GM18867 (cell line): ENCODE data around the gene MT1G.
"Not testable (repeated sequence)": the region's sequence is repeated elsewhere in the genome, so short reads cannot be mapped to it uniquely, and the experiment has no call there.

ENCODE experiments used
- ATAC-seq: cut with Tn5 transposase; IDR thresholded peaks from one replicate; pipeline ENCODE4 v1.9.1; 2021; ENCODE audit warnings: mild to moderate bottlenecking, moderate library complexity; ENCODE audit not compliant: unreplicated experiment

Gene MT1G

DNA sequence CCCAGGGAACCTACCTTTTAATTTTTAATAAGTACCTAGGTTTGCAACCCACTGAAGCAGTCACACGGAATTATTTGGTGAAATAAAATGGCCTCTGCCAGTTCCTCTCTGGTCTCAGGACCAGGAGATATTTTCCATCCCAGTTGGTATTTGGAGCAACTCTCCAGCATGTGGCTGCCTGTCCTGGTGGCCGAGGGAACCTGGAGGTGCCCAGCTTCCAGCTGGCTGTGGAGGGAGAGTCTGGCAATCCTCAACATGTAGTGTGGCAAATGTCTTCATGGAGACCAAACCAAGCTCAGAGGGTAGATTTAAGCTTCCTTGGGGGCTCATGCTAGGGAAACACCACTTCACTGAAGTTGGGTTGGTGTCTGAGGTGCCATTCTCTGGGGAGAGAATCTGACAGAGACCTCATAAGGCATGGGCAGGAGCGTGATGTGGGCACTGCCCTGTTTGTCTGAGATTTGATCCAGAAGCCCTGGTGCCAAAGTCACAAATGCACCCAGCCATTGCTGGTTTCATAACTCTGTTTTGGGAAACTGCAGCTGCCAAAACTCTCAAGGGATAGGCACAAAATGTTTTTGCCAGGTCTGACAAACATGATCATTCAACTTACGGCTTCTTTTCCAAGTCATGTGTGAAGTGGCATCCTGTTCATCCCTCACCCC lies 17.2 kb upstream of the MT1G start:
- no peak for ATAC-seq

GRCh38 chr16:56684256-56684925 lies 16.5 kb upstream of the MT1G start:
- ATAC-seq = no peak

- no peak for ATAC-seq
These were observed 15.7 kb upstream of the MT1G start for GRCh38 chr16:56683424-56684172.

DNA sequence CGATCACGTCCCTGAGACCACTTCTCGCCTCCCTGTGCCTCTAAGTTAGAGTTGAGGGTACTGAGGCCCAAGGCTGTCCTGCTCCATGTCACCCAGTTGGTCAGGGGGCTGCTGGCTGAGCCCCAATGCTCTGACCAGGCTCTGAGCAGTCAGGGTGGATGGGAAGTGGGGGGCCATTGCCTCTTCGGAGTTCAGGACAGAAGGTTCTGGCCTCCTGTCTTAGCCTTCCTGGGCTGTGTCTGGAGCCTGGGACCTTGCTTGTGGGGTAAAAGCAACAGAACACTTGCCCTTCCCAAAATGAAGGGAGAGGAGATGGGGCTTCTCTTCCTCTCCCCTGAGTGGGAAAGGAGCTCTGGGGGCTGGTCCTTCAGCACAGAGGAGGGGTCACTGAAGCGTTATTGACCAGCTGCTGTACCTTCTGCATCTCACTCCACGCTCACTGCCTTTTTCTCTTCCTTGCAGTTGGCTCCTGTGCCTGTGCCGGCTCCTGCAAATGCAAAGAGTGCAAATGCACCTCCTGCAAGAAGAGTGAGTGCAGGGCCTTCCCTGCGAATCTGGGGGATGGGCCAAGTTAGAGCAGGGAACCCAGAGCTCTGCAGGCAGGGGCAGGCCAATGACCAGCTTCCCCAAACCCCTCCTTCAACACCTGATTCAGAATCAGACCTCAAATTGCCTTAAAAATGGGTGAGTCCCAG lies 15.0 kb upstream of the MT1G start:
- peak; percentile 2 for ATAC-seq

- peak; percentile 99 for ATAC-seq
These were observed 14.3 kb upstream of the MT1G start, which contains the start of gene MT1X for GRCh38 chr16:56681939-56682702. TSS of gene MT1X (plus strand) at chr16:56682470. CDS start at chr16:56682541, 71 bp downstream.

DNA sequence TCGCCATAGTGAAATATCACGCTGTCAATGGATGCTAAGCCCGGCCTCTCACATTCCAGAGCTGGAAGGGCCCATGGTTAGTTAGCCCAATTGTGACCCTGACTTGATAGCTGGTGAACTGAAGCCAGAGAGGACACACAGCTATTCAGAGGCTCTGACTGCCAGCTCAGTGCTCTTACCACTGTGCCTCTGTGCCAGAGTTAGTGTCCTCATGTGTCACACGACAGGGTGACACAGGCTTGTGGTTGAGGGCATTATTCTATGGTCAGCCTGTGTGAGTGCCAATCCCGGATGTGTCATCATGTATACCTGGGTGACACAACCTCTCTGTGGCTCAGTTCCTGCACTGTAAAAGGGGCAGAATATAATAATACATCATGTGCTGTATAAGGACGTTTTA lies 12.0 kb upstream of the MT1G start:
- ATAC-seq = no peak

DNA sequence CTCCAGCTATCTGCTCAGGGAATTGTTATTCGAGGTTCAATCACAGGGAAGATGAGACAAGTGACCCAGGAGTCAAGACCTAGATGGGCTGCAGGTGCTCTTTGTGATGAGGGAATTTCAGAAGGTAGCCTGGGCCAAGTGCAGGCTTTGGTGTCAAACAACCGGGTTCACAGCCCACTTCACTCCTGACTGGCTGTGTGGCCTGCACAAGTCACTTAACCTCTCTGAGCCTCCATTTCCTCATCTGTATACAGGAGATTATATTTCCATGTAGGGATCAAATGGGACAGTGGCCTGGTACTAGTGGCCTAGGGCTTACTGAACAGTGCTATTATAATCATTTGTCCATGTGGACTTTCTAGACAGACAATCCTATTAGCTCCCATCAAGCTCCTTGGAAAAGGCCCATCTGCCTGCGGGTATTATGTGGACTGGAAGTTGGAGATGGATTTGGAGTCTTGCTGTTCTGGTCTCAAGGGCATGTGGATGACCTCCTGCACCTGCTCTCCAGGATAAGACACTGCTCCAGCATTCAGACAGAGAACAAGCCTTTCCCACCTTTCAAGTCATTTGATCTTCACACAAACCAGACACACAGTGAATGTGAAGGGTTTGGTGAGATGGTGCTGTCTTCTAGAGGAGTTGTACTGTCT lies 11.3 kb upstream of the MT1G start:
- no peak for ATAC-seq

GRCh38 chr16:56677474-56677873 lies 9.6 kb upstream of the MT1G start:
- ATAC-seq = no peak

DNA sequence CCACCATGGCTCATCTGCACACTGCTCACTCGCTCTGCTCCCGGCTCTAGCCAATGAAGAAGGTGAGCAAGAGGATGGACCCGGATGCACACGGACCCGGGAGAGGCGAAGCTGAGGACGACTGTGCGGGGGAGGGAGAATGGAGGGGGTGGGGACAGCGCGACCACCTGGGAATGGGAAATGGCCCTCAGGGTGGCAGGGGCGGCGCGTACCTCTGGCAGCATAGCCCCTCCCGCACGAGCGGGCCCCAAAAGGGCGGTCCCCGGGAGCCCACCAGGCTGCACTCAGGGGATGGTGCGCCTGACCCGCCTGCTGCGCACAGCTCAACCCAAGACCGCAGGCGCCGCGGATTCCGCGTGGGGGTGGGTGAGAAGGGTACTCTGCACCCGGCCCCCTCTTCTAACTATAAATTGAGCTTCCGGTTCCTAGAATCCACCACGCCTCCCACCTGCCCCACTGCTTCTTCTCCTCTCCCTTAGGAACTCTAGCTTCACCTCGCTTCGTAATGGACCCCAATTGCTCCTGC lies 7.9 kb upstream of the MT1G start:
- no peak for ATAC-seq

GRCh38 chr16:56674570-56674969 lies 6.7 kb upstream of the MT1G start:
- not testable (repeated sequence) for ATAC-seq

DNA sequence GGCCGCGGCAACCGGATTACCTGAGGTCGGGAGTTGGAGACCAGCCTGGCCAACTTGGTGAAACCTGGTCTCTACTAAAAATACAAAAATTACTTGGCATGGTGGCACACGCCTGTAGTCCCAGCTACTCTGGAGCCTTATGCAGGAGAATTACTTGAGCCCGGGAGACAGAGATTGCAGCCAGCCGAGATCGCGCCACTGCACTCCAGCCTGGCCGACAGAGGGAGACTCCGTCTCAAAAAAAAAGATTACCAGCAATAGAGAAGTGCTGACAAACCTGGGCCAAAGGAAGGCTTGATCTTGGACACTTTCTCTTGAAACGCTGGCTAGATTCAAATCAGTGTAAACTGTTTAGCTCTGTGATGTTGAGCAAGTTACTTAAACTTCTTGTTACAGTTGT lies 6.1 kb upstream of the MT1G start:
- no peak for ATAC-seq

DNA sequence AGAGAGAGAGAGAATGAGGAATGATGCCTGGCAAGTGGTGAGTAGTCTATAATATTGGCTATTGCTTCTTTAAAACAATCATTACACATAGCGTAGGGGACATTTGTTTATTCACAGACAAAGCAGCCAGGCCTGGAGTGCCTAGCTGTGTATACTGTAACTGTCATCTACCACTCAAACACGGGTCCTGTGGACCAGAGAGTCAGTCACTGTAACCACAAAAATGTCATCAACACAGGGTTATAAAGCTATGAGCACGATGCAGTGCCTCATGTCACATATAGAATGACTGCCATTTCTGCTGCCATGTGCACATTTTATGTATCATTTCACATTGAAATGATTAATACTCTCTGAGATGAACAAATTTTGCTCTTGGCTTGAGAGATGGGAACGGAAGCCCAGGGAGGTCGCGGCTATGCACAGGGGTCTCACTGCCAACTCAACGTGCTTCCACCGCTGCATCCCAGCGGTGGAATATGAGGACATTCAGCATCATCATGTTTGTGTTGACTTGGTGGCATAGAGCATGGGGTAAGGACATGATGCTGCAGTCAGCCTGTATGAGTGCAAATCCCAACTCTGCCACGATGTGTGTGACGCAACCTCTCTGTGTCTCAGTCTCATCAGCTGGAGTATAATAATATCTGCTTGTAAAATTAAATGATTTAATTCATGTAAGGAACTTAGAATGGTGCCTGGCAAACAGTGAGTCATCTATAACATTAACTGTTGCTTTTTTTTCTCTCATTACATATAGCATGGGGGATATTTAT lies 5.1 kb upstream of the MT1G start:
- no peak for ATAC-seq

DNA sequence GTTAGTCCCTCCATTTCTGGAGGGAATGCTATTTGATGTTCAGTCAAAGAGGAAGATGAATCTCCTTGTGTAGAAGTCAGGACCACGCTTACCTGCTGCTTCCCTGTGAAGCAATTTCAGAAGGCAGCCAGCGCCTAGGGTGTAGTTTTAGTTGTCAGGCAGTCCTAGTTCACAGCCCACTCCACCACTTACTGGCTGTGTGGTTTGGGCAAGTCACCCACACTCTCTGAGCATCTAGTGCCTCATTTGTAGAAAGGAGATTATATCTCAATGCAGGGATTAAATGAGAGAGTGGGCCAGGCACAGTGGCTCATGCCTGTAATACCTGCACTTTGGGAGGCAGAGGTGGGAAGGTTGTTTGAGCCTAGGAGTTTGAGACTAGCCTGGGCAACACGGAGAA lies 4.3 kb upstream of the MT1G start:
- not testable (repeated sequence) for ATAC-seq

DNA sequence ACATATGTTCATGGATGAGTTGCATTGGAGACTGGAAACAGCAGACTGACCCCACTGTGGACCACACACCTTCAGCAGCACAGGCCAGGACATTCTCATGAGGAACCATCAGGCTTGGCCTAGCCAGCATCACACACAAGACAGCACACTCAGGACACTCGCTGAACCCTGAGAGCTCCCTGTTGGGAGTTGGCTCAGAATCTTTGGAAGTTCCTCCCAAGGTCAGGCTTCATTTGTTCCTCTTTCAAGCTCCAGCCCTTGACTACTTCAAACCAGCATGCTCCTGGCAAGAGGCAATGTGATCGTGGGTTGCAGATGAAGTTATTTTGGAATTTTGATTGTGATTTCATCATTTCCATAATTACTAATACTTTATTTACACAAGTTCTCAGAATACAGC lies 3.8 kb upstream of the MT1G start:
- ATAC-seq = not testable (repeated sequence)

DNA sequence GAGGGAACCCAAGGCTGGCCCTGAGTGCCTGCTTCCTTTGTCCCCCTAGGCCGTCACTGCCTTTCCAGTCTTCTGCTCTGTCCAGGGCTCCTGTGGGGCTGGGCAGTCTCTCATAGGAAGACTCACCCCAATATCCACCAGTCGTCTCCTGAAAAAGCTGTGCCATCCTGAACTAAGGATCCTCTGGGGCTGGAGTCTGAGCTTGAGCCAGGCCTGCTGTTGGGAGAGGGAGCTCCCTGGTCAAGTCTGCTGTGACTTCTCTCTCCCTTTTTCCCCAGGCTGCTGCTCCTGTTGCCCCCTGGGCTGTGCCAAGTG lies 2.7 kb upstream of the MT1G start:
- ATAC-seq = no peak

DNA sequence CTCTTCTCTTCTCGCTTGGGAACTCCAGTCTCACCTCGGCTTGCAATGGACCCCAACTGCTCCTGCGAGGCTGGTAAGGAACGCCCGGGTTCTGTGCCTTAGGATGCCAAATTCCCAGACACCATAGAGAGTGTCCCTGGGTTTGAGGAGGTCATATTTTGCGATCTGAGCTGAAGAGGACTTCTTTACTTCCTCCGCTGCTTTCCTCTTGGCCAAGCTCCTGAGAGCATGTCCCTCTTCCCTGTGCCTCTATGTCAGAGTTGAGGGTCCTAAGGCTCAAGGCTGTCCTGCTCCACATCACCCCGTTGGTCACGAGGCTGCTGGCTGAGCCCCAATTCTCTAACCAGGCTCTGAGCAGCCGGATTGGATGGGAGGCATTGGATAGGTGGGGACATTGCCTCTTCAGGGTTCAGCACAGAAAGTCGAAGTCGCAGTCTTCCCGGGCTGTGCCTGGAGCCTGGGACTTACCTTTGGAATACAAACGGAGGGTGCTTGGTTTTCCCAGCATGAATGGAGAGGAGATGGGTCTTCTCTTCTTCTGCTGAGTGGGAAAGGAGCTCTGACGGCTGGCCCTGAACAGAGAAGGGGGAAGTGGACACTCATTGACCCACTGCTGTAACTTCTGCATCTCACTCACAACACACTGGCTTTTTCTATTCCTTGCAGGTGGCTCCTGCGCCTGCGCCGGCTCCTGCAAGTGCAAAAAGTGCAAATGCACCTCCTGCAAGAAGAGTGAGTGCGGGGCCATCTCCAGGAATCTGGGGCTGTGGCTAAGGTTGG lies 2.2 kb upstream of the MT1G start:
- ATAC-seq = no peak

DNA sequence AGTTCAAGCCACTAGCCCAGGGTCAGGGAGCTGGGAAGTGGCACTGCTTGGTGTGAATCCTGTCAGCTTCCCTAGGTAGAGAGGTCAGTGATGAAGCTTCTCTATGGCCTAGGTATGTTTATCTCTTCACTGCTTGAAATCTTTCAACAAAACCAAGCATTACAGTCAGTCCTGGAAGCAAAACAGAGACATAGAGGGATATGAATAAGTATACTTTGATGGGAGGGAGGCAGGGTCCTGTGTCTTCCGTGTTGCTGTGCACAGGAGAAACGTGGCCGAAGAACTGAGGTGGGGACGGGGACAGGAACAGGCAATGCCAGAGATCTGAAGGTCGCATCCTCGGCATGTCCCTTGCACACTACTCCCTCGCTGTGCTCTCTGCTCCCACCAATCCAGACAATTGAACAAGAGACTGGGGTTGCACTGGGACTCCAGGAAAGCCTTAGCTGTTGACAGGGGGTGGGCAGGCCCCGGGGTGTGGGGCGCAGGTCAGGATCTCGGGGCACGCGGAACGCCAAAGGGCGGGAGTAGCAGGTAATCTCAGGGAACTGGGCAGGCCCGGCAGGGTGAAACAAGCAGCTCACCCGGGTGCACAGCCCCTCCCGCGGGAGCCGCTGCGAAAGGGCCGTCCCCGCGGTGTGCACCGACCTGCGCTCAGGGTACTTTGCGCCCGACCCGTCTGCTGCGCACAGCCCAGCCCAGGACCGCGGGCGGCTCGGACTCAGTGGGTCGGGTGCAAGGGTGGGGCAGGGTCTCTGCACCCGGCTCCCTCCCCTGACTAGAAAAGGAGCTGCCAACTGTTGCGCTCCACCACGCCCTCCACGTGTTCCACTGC lies 1.4 kb upstream of the MT1G start, which contains the start of gene MT1H:
Gene MT1H (plus strand): TSS at position 810 of the 835 bp plus-strand sequence. CDS start 71 bp downstream, outside the sequence.
- ATAC-seq = no peak
